Spleen (tissue), 7 donors: ENCODE measurements around the gene REC114.

ENCODE experiments used
- CTCF ChIP-seq, 11 experiments: fragments of 200-600 bp in 7 of 11; fragments of 450-650 bp in 4 of 11; sonication (generic) in 4 of 11; IDR thresholded peaks in 8 of 11; conservative IDR thresholded peaks in 3 of 11; 1 replicate in 7 of 11; 2 replicates in 4 of 11; pipeline versions ENCODE4 v1.4.0 to v1.8.0; 2016 to 2021; ENCODE audit warnings: antibody characterized with exemption in 11 of 11, inconsistent platforms in 4 of 11, mild to moderate bottlenecking in 1 of 11
- POLR2AphosphoS5 ChIP-seq, 3 donors: sonication (generic); formaldehyde crosslinking; IDR thresholded peaks; one replicate each; pipeline ENCODE4 v1.5.1; 2017; ENCODE audit warnings: antibody characterized with exemption in 3 of 3
- donor health status: DM: no; HTN: no; CAD: no; lungs with moderate emphysema.
- donor health status: DM: no; HTN: no; CAD: no.
- donor health status: DM: no; HTN: no; CAD: no.

GRCh38 chr15:73474785-73475184, 31.8 kb downstream of the REC114 start:
- TF ChIP-seq CTCF (IDR thresholded peaks at IDR 0.05 in 8 of 11, conservative IDR thresholded peaks at IDR 0.05 in 3 of 11) = no peak
- no peak for TF ChIP-seq POLR2AphosphoS5 (IDR thresholded peaks at IDR 0.05)
